Measurements from ENCODE around the gene CTLA4.

GRCh38 chr2:203876328-203876727, 8.8 kb downstream of the CTLA4 start:
- TF ChIP-seq CTCF (IDR thresholded peaks at IDR 0.05) (no peak), POLR2A (IDR thresholded peaks at IDR 0.05) (no peak)
